NCI-H1436 treated with DMSO at 0.1 percent for 48 hours (cell line): Measurements from ENCODE around the gene KRT86.

Source experiments
- DNase-seq: peaks from one replicate; lab custom pipeline; 2025; lab: John Stamatoyannopoulos, UW

KRT86 gene

GRCh38 chr12:52356762-52357580 is 82.5 kb downstream of the KRT86 start:
- DNase-seq, result no peak
